K562 (cell line): ENCODE results near the gene ZNF775. TPM values are rescaled to one million over a fixed set of nuclear protein-coding genes. Genes with fewer than 3 reads are reported as not detected.

Source experiments
- ARID3B ChIP-seq: fragments of 250-450 bp; sonication (Bioruptor Pico); IDR thresholded peaks from 2 replicates; pipeline ENCODE4 v1.4.0; 2020; ENCODE audit warnings: borderline replicate concordance
- CREM ChIP-seq: IDR thresholded peaks from 2 replicates; pipeline ENCODE4 v1.6.1; 2014; ENCODE audit warnings: antibody characterized with exemption, low read depth
- DPF2 ChIP-seq: fragments of 450-650 bp; IDR thresholded peaks from 2 replicates; pipeline ENCODE4 v1.6.1; 2016
- HIVEP1 ChIP-seq: fragments of 250-450 bp; sonication (Bioruptor Pico); IDR thresholded peaks from 2 replicates; pipeline ENCODE4 v1.4.0; 2020; ENCODE audit warnings: mild to moderate bottlenecking
- MBD1 ChIP-seq: fragments of 250-450 bp; sonication (Bioruptor Pico); IDR thresholded peaks from 2 replicates; pipeline ENCODE4 v1.8.0; 2022; ENCODE audit warnings: inconsistent platforms
- POLR3G ChIP-seq: IDR thresholded peaks from 2 replicates; pipeline ENCODE4 v1.6.1; 2011; ENCODE audit not compliant: insufficient read length, insufficient replicate concordance; ENCODE audit errors: extremely low read depth
- RBM15 ChIP-seq: fragments of 200-400 bp; formaldehyde crosslinking; IDR thresholded peaks from 2 replicates; pipeline ENCODE4 v1.6.1; 2018; ENCODE audit warnings: mild to moderate bottlenecking, low read length, moderate library complexity; ENCODE audit not compliant: insufficient read depth
- RFX5 ChIP-seq: IDR thresholded peaks from 2 replicates; pipeline ENCODE4 v1.6.1; 2011; ENCODE audit warnings: low read depth, mild to moderate bottlenecking, improper control_type of control experiment, low read length
- SMARCA4 ChIP-seq: fragments of 450-650 bp; IDR thresholded peaks from 2 replicates; pipeline ENCODE4 v1.6.1; 2016
- SNIP1 ChIP-seq: fragments of 450-650 bp; IDR thresholded peaks from 2 replicates; pipeline ENCODE4 v1.7.1; 2017; ENCODE audit warnings: low read depth, mild to moderate bottlenecking
- STAT5A ChIP-seq: IDR thresholded peaks from 2 replicates; pipeline ENCODE4 v1.6.1; 2012; ENCODE audit warnings: low read length, inconsistent platforms, borderline replicate concordance
- XRCC4 ChIP-seq: IDR thresholded peaks from one replicate; pipeline ENCODE4 v1.6.1; 2011; ENCODE audit not compliant: insufficient read depth, insufficient read length; ENCODE audit errors: extremely low read depth
- ZBTB12 ChIP-seq: fragments of 250-450 bp; sonication (Bioruptor Pico); IDR thresholded peaks from 2 replicates; pipeline ENCODE4 v1.4.0; 2020
- ZMIZ1 ChIP-seq, 2 experiments: fragments of 150-350 bp in 1 of 2; IDR thresholded peaks; 2 replicates each; pipeline ENCODE4 v1.6.1; 2012 to 2016; ENCODE audit warnings: low read depth in 2 of 2, low read length in 2 of 2, mild to moderate bottlenecking in 1 of 2, moderate library complexity in 1 of 2
- ZNF184 ChIP-seq: sonication (generic); formaldehyde crosslinking; IDR thresholded peaks from 2 replicates; pipeline ENCODE4 v1.5.0; 2020; ENCODE audit warnings: missing genetic modification reagents
- ZNF384 ChIP-seq: IDR thresholded peaks from 2 replicates; pipeline ENCODE4 v1.6.1; 2012; ENCODE audit warnings: low read depth, low read length, improper control_type of control experiment
- ZNF444 ChIP-seq: fragments of 250-450 bp; sonication (Bioruptor Pico); IDR thresholded peaks from 2 replicates; pipeline ENCODE4 v1.4.0; 2020; ENCODE audit warnings: mild to moderate bottlenecking, moderate library complexity
- polyA plus RNA-seq, 8 experiments: library from polyadenylated mRNA; depleted of rRNA in 4 of 8; stranded (reverse) in 5 of 8; unstranded in 3 of 8; fragments of >200 nt; fragmentation: Nextera tagmentation in 2 of 8; fragmentation: Illumina TruSeq in 1 of 8; extraction: Ambion mirVana in 2 of 8; extraction: Trizol in 1 of 8; gene quantifications; 2 replicates each; pipeline versions ENCODE4 v1.2.1 to v1.2.3, GENCODE V29; 2011 to 2014; ENCODE audit warnings: inconsistent platforms in 1 of 8, missing spikeins in 1 of 8
- total RNA-seq, 7 experiments: library from RNA; depleted of rRNA in 6 of 7; stranded (reverse); fragments of >200 nt in 6 of 7; fragmentation: Illumina TruSeq in 2 of 7; extraction: Trizol in 2 of 7; gene quantifications; 2 replicates each; pipeline versions ENCODE4 v1.2.1 to v1.2.3, GENCODE V29; 2011 to 2021; ENCODE audit warnings: low replicate concordance in 1 of 7
- TF ChIP-seq, protein P1 (sequence below): fragments of 250-450 bp; sonication (Bioruptor Pico); IDR thresholded peaks from 2 replicates; pipeline ENCODE4 v1.4.0; 2020; ENCODE audit warnings: mild to moderate bottlenecking

Gene ZNF775
- total and polyA plus RNA-seq, 9 of the 15 experiments (the other 6 are each of a cell fraction or from before 2014, with no cell fraction given): 0.04 to 18.7 (median 4.9) TPM

DNA sequence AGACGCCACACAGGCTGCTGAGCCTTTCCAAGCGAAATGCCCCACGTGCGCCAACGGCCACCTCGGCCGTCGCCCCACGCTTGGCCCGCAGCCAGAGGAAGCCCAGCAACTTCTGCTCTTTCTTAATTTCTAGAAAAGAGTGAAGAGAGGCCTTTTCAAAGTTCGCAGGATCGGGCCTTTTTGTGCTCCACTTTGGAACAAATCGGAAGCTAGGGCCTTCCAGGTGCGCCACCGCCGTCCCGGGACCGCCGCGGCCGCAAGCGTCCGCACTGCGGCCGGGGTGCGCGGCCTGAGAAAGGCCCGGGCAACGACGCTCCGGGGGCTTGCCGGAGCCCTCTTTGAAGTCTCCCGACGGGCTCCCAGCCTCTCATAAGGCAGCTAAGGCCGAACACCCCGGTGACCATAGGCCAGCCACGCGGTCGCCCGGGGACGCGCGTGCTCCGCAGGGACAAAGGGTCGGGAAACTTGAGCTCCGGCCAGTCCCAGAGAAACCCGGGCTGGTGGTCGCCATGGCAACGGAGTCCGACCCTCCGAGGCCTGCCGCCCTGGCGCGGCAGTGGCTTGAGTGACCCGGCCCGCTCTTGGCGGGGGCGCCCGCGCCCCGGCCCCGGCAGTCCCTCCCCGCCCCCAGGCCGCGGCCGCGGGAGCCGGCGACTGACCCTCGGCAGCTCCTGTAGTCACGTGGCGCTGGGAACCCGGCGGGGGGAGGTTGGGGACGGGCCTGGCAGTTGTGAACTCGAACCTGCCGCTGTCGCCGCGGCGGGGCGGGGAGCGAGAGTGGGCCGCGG, 10.8 kb upstream of the ZNF775 start, which contains the start of gene REPIN1 (continued):
- no peak for TF ChIP-seq ARID3B (CRISPR knock-in tag)
- TF ChIP-seq ZNF184 (CRISPR knock-in tag): no peak
- no peak for TF ChIP-seq RBM15
- TF ChIP-seq XRCC4: no peak
- TF ChIP-seq ZNF384: no peak; the same call in 1 of the 2 replicates
- TF ChIP-seq SMARCA4: no peak
- 0 out of 2 replicates have a peak, but pooled peaks have one; percentile 31 for TF ChIP-seq CREM
- 0 out of 2 replicates have a peak, but pooled peaks have one; percentile 38 for TF ChIP-seq ZNF444 (CRISPR knock-in tag)
- TF ChIP-seq SNIP1: no peak
- TF ChIP-seq DPF2: peak; percentile 54; the same call in 1 of the 2 replicates
- TF ChIP-seq, protein P1, sequence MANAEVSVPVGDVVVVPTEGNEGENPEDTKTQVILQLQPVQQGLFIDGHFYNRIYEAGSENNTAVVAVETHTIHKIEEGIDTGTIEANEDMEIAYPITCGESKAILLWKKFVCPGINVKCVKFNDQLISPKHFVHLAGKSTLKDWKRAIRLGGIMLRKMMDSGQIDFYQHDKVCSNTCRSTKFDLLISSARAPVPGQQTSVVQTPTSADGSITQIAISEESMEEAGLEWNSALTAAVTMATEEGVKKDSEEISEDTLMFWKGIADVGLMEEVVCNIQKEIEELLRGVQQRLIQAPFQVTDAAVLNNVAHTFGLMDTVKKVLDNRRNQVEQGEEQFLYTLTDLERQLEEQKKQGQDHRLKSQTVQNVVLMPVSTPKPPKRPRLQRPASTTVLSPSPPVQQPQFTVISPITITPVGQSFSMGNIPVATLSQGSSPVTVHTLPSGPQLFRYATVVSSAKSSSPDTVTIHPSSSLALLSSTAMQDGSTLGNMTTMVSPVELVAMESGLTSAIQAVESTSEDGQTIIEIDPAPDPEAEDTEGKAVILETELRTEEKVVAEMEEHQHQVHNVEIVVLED: peak; percentile 56
- no peak for TF ChIP-seq STAT5A
- no peak for TF ChIP-seq POLR3G
- no peak for TF ChIP-seq RFX5
- TF ChIP-seq HIVEP1 (CRISPR knock-in tag): peak; percentile 90
- TF ChIP-seq ZMIZ1 (IDR thresholded peaks at IDR 0.05; ENCODE audit: low read depth in 2 of 2, low read length in 2 of 2): 0 out of 4 replicates have a peak, but pooled peaks of 1 of the 2 experiments have one; percentile 11
- TF ChIP-seq ZBTB12 (CRISPR knock-in tag): 0 out of 2 replicates have a peak, but pooled peaks have one; percentile 48
- TF ChIP-seq MBD1 (CRISPR knock-in tag): no peak
